Measurements from ENCODE around the gene APLP2. TPM values are rescaled to one million over a fixed set of nuclear protein-coding genes. Genes with fewer than 3 reads are reported as not detected.

Gene APLP2
- total RNA-seq, 1 experiment from 2014 or later: 2,076 TPM

DNA sequence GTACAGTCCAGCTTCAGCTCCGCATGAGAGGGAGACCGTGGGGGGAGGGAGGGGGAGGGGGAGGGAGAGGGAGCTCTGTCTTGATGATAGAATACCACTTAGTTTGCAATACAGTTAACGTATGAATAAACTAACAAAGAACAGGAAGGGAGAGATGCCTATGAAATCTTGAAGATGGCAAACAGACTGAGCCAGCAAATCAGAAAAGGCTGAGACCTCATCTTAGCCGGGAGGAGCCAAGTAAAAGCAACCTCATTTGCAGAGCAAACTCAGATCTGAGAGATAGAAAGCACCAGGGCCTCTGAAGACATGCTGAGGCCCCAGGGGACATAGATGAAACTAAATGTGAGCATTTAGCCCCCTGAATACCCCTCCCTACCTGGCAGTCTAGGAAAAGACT, 23.0 kb downstream of the APLP2 start:
- Histone ChIP-seq H3K4me3 (ENCODE audit: low read depth, low read length) (no peak overlapping the region), H3K36me3 (ENCODE audit: control insufficient read depth, insufficient read depth, low read length) (no peaks in the 10 kb centered on the region), H3K27me3 (replicated peaks; ENCODE audit: control insufficient read depth, insufficient read depth, low read length) (no peaks in the 10 kb centered on the region), H3K4me1 (peaks cover 27% of the 10 kb centered on the region), H3K9me3 (no peaks in the 10 kb centered on the region)
- Mint-ChIP-seq H3K27ac (ENCODE audit: unreplicated experiment) (peak overlapping the region; percentile 21), H3K4me3 (ENCODE audit: unreplicated experiment) (no peak overlapping the region), H3K4me1 (ENCODE audit: low read depth, unreplicated experiment) (peaks cover 43% of the 10 kb centered on the region), H3K36me3 (ENCODE audit: insufficient read depth, unreplicated experiment) (peaks cover 66% of the 10 kb centered on the region), H3K27me3 (ENCODE audit: insufficient read depth, unreplicated experiment) (no peaks in the 10 kb centered on the region), H3K9me3 (ENCODE audit: unreplicated experiment) (no peaks in the 10 kb centered on the region)
- intact Hi-C loops (cut with micrococcal nuclease; ENCODE audit: unreplicated experiment): no loop called here
- no TSS peak for BruUV-seq (replicated peaks)
- DNase-seq: no peak
- CTCF ChIA-PET: no interaction called here
- POLR2A ChIA-PET: no interaction called here
- TF ChIP-seq, protein P1, sequence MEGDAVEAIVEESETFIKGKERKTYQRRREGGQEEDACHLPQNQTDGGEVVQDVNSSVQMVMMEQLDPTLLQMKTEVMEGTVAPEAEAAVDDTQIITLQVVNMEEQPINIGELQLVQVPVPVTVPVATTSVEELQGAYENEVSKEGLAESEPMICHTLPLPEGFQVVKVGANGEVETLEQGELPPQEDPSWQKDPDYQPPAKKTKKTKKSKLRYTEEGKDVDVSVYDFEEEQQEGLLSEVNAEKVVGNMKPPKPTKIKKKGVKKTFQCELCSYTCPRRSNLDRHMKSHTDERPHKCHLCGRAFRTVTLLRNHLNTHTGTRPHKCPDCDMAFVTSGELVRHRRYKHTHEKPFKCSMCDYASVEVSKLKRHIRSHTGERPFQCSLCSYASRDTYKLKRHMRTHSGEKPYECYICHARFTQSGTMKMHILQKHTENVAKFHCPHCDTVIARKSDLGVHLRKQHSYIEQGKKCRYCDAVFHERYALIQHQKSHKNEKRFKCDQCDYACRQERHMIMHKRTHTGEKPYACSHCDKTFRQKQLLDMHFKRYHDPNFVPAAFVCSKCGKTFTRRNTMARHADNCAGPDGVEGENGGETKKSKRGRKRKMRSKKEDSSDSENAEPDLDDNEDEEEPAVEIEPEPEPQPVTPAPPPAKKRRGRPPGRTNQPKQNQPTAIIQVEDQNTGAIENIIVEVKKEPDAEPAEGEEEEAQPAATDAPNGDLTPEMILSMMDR (IDR thresholded peaks at IDR 0.05; ENCODE audit: insufficient read depth in 1 of 2, low read depth in 1 of 2, low read length in 1 of 2, severe bottlenecking in 1 of 2, unreplicated experiment in 1 of 2): no peak

DNA sequence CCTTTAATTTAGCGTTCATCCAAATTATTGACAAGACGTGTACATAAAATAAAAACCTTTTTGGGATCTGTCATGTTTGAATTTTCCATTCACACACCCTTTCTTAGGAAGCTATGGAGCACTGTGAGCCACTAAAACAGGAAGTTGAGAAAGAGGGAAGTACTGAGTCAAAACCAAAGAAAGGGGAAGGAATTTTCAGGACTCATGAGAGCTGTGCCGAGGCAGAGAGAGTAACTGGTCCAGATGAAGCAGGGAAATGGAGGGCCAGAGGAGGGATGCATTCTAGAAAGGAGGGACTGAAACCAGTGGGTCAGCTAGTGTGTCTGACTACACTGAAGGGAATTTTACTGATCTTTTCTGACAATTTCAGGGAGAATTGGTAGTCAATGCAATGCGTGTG, 24.9 kb downstream of the APLP2 start:
- TF ChIP-seq, protein P1 (IDR thresholded peaks at IDR 0.05; ENCODE audit: insufficient read depth in 1 of 2, low read depth in 1 of 2, low read length in 1 of 2, severe bottlenecking in 1 of 2, unreplicated experiment in 1 of 2): no peak
- H3K36me3 ChIP-seq (ENCODE audit: control insufficient read depth, insufficient read depth, low read length): 0 out of 2 replicates have a peak, but pooled peaks cover under 1% of the 10 kb centered on the region
- H3K36me3 Mint-ChIP-seq (ENCODE audit: insufficient read depth, unreplicated experiment): peaks cover 59% of the 10 kb centered on the region
- no peaks in the 10 kb centered on the region for H3K9me3 Mint-ChIP-seq (ENCODE audit: unreplicated experiment)
- intact Hi-C loops (cut with micrococcal nuclease; ENCODE audit: unreplicated experiment): no loop called here
- ChIA-PET CTCF (interaction anchor here (0.9 kb wide), 1 partner anchor 38 kb away, joined by 3 read pairs; no protein-coding TSS in a partner anchor), POLR2A (no interaction called here)
- H3K4me3 ChIP-seq (ENCODE audit: low read depth, low read length): no peak overlapping the region
- H3K27me3 Mint-ChIP-seq (ENCODE audit: insufficient read depth, unreplicated experiment): no peaks in the 10 kb centered on the region
- H3K27me3 ChIP-seq (replicated peaks; ENCODE audit: control insufficient read depth, insufficient read depth, low read length): no peaks in the 10 kb centered on the region
- H3K4me1 ChIP-seq: peaks cover 14% of the 10 kb centered on the region
- H3K9me3 ChIP-seq: no peaks in the 10 kb centered on the region
- H3K4me3 Mint-ChIP-seq (ENCODE audit: unreplicated experiment): no peak overlapping the region
- DNase-seq: no peak
- H3K27ac Mint-ChIP-seq (ENCODE audit: unreplicated experiment): peak overlapping the region; percentile 13
- peaks cover 37% of the 10 kb centered on the region for H3K4me1 Mint-ChIP-seq (ENCODE audit: low read depth, unreplicated experiment)
- no TSS peak for BruUV-seq (replicated peaks)

DNA sequence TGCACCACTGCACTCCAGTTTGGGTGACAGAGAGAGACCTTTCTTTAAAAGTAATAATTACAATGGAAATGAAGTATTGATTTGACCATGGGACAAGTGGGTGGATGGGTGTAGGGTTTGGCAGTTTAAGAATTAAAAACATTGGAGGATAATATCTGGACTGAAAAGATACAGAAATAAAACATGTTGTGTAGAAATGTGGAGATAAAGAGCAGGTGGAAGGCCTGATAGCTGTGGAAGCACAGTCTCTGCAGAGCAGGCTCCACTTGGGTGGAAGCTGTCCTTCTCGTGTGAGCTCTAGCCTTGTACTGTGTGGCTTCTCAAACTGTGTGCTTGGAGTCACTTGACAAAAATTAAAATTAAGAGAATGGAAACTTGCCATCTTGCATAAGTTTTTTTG, 25.6 kb downstream of the APLP2 start:
- no peaks in the 10 kb centered on the region for H3K27me3 Mint-ChIP-seq (ENCODE audit: insufficient read depth, unreplicated experiment)
- H3K27ac Mint-ChIP-seq (ENCODE audit: unreplicated experiment): peak overlapping the region; percentile 13
- peaks cover 62% of the 10 kb centered on the region for H3K36me3 Mint-ChIP-seq (ENCODE audit: insufficient read depth, unreplicated experiment)
- Histone ChIP-seq H3K36me3 (ENCODE audit: control insufficient read depth, insufficient read depth, low read length) (0 out of 2 replicates have a peak, but pooled peaks cover 2% of the 10 kb centered on the region), H3K9me3 (no peaks in the 10 kb centered on the region), H3K4me1 (peaks cover 14% of the 10 kb centered on the region), H3K27me3 (replicated peaks; ENCODE audit: control insufficient read depth, insufficient read depth, low read length) (no peaks in the 10 kb centered on the region), H3K4me3 (ENCODE audit: low read depth, low read length) (no peak overlapping the region)
- CTCF ChIA-PET: no interaction called here
- TF ChIP-seq, protein P1 (IDR thresholded peaks at IDR 0.05; ENCODE audit: insufficient read depth in 1 of 2, low read depth in 1 of 2, low read length in 1 of 2, severe bottlenecking in 1 of 2, unreplicated experiment in 1 of 2): no peak
- no peak overlapping the region for H3K4me3 Mint-ChIP-seq (ENCODE audit: unreplicated experiment)
- H3K4me1 Mint-ChIP-seq (ENCODE audit: low read depth, unreplicated experiment): peaks cover 37% of the 10 kb centered on the region
- intact Hi-C loops (cut with micrococcal nuclease; ENCODE audit: unreplicated experiment): no loop called here
- POLR2A ChIA-PET: no interaction called here
- BruUV-seq (replicated peaks): no TSS peak
- no peaks in the 10 kb centered on the region for H3K9me3 Mint-ChIP-seq (ENCODE audit: unreplicated experiment)
- no peak for DNase-seq
